T-helper 1 cell treated with Interleukin-12 subunit alpha and Interleukin-12 subunit beta and Interleukin-4 antibody, amounts not matched to agents 30 ng/mL and 1 ng/mL, for 36 hours (primary cell): ENCODE data around the gene RAB18. TPM values are rescaled to one million over a fixed set of nuclear protein-coding genes. Genes with fewer than 3 reads are reported as not detected.
"Not testable (repeated sequence)": the region's sequence is repeated elsewhere in the genome, so short reads cannot be mapped to it uniquely, and the experiment has no call there.

Experiments used
- intact Hi-C: fragments of 100-400 bp; cut with micrococcal nuclease; formaldehyde crosslinking; loops from one replicate; pipeline ENCODE4 v1.15.1; 2024
- total RNA-seq: library from RNA; stranded (reverse); gene quantifications from 2 replicates; pipeline ENCODE4 v1.2.3, GENCODE V29; 2022

Gene RAB18
- total RNA-seq, 1 donor from 2014 or later: 76.0 TPM

- intact Hi-C loops: no loop called here
Observed at GRCh38 chr10:27541796-27542729, 38.0 kb downstream of the RAB18 start.

- intact Hi-C loops: no loop called here
Observed at GRCh38 chr10:27542812-27543211, 38.7 kb downstream of the RAB18 start.

- intact Hi-C loops: loop anchor here (5.0 kb wide), 1 partner anchor 50 kb away; no protein-coding TSS in a partner anchor
Observed at GRCh38 chr10:27547047-27547446, 42.9 kb downstream of the RAB18 start.

- intact Hi-C loops: loop anchor here (5.0 kb wide), 1 partner anchor 50 kb away; no protein-coding TSS in a partner anchor
Observed at GRCh38 chr10:27547482-27547881, 43.4 kb downstream of the RAB18 start.

- intact Hi-C loops: no loop called here
Observed at GRCh38 chr10:27550823-27551222, 46.7 kb downstream of the RAB18 start.

- intact Hi-C loops: loop anchor here (1.0 to 5.0 kb wide), 7 partner anchors 98 to 836 kb away; no protein-coding TSS in a partner anchor
Observed at GRCh38 chr10:27558612-27559020, 54.5 kb downstream of the RAB18 start.

GRCh38 chr10:27561334-27561733 lies 57.2 kb downstream of the RAB18 start:
- intact Hi-C loops: loop anchor here (5.0 kb wide), 2 partner anchors 181 to 319 kb away; partner anchors contain the start of gene ACBD5

GRCh38 chr10:27564398-27564797 lies 60.3 kb downstream of the RAB18 start:
- intact Hi-C loops: loop anchor here (1.0 to 5.0 kb wide), 3 partner anchors 178 to 611 kb away; partner anchors contain the start of gene ACBD5

- intact Hi-C loops: loop anchor here (1.0 to 5.0 kb wide), 4 partner anchors 177 to 738 kb away; partner anchors contain the start of genes ACBD5 and MPP7
Observed at GRCh38 chr10:27564880-27565279, 60.8 kb downstream of the RAB18 start.

GRCh38 chr10:27568196-27569175 lies 64.4 kb downstream of the RAB18 start:
- intact Hi-C loops: loop anchor here (2.0 kb wide), 1 partner anchor 64 kb away; the partner anchor contains the start of gene RAB18

GRCh38 chr10:27569946-27570345 lies 65.8 kb downstream of the RAB18 start:
- intact Hi-C loops: loop anchor here (2.0 kb wide), 1 partner anchor 65 kb away; the partner anchor contains the start of gene RAB18

- intact Hi-C loops: not testable (repeated sequence)
Observed at GRCh38 chr10:27577038-27577437, 72.9 kb downstream of the RAB18 start.

- intact Hi-C loops: no loop called here
Observed at GRCh38 chr10:27578316-27578715, 74.2 kb downstream of the RAB18 start.

- intact Hi-C loops: no loop called here
Observed at GRCh38 chr10:27581225-27581624, 77.1 kb downstream of the RAB18 start.

GRCh38 chr10:27584302-27584701 lies 80.2 kb downstream of the RAB18 start:
- intact Hi-C loops: no loop called here

Other genes with a start within 250 kb of the RAB18 start
- gene MKX, start 241.5 kb downstream of the RAB18 start, total RNA-seq: 0.17 TPM in 1 of 2 replicates, not detected in the other